K562 (cell line): ENCODE results near the gene FOS. TPM values are rescaled to one million over a fixed set of nuclear protein-coding genes. Genes with fewer than 3 reads are reported as not detected.

Source experiments
- E4F1 ChIP-seq: fragments of 250-450 bp; sonication (Bioruptor Pico); IDR thresholded peaks from 2 replicates; pipeline ENCODE4 v1.5.0; 2021; ENCODE audit warnings: mild to moderate bottlenecking, borderline replicate concordance
- ESRRB ChIP-seq: fragments of 250-450 bp; sonication (Bioruptor Pico); IDR thresholded peaks from 2 replicates; pipeline ENCODE4 v1.5.0; 2020; ENCODE audit warnings: mild to moderate bottlenecking, moderate library complexity, borderline replicate concordance
- FOXJ2 ChIP-seq: fragments of 200-800 bp; sonication (Bioruptor generic); IDR thresholded peaks from 2 replicates; pipeline ENCODE4 v1.6.1; 2016; ENCODE audit warnings: missing genetic modification characterization, missing compliant biosample characterization
- FOXK2 ChIP-seq, 2 experiments: fragments of 450-650 bp; IDR thresholded peaks in 1 of 2; conservative IDR thresholded peaks in 1 of 2; 2 replicates each; pipeline ENCODE4 v1.6.1; 2016; ENCODE audit warnings: low read depth in 2 of 2, mild to moderate bottlenecking in 1 of 2
- JUNB ChIP-seq: fragments of 450-650 bp; formaldehyde crosslinking; conservative IDR thresholded peaks from 2 replicates; pipeline ENCODE4 v1.4.0; 2020; ENCODE audit warnings: mild to moderate bottlenecking
- KDM2B ChIP-seq: fragments of 250-450 bp; sonication (Bioruptor Pico); IDR thresholded peaks from 2 replicates; pipeline ENCODE4 v1.8.0; 2021; ENCODE audit warnings: mild to moderate bottlenecking, moderate library complexity
- LCOR ChIP-seq: sonication (generic); formaldehyde crosslinking; IDR thresholded peaks from 2 replicates; pipeline ENCODE4 v1.8.0; 2022; ENCODE audit warnings: mild to moderate bottlenecking, missing genetic modification reagents
- NCOA1 ChIP-seq: fragments of 450-650 bp; IDR thresholded peaks from 2 replicates; pipeline ENCODE4 v1.6.1; 2016; ENCODE audit warnings: low read depth
- NR1H2 ChIP-seq: sonication (generic); formaldehyde crosslinking; IDR thresholded peaks from 2 replicates; pipeline ENCODE4 v1.4.0; 2020; ENCODE audit warnings: mild to moderate bottlenecking, missing genetic modification reagents
- PHTF2 ChIP-seq: fragments of 250-450 bp; sonication (Bioruptor Pico); IDR thresholded peaks from 2 replicates; pipeline ENCODE4 v1.5.0; 2021; ENCODE audit warnings: mild to moderate bottlenecking
- PPARD ChIP-seq: fragments of 250-450 bp; sonication (Bioruptor Pico); IDR thresholded peaks from 2 replicates; pipeline ENCODE4 v1.8.0; 2022; ENCODE audit warnings: inconsistent platforms, mild to moderate bottlenecking, moderate library complexity
- PTBP1 ChIP-seq: fragments of 200-400 bp; formaldehyde crosslinking; IDR thresholded peaks from 2 replicates; pipeline ENCODE4 v1.6.1; 2017; ENCODE audit warnings: low read depth, low read length
- SAFB2 ChIP-seq: fragments of 200-400 bp; formaldehyde crosslinking; IDR thresholded peaks from 2 replicates; pipeline ENCODE4 v1.6.1; 2018; ENCODE audit warnings: borderline replicate concordance, low read length, low read depth, moderate library complexity; ENCODE audit not compliant: severe bottlenecking
- STAT5B ChIP-seq: fragments of 250-450 bp; sonication (Bioruptor Pico); IDR thresholded peaks from 2 replicates; pipeline ENCODE4 v1.8.0; 2021; ENCODE audit warnings: mild to moderate bottlenecking, inconsistent platforms
- ZMIZ1 ChIP-seq, 2 experiments: fragments of 150-350 bp in 1 of 2; IDR thresholded peaks; 2 replicates each; pipeline ENCODE4 v1.6.1; 2012 to 2016; ENCODE audit warnings: low read depth in 2 of 2, low read length in 2 of 2, mild to moderate bottlenecking in 1 of 2, moderate library complexity in 1 of 2
- ZNF134 ChIP-seq: fragments of 250-450 bp; sonication (Bioruptor Pico); conservative IDR thresholded peaks from 2 replicates; pipeline ENCODE4 v1.4.0; 2020
- ZNF175 ChIP-seq: fragments of 200-800 bp; sonication (Bioruptor generic); IDR thresholded peaks from 2 replicates; pipeline ENCODE4 v1.6.1; 2016; ENCODE audit warnings: low read depth, mild to moderate bottlenecking, missing genetic modification characterization, missing compliant biosample characterization
- ZNF212 ChIP-seq: fragments of 450-650 bp; formaldehyde crosslinking; IDR thresholded peaks from 2 replicates; pipeline ENCODE4 v1.4.0; 2020; ENCODE audit warnings: mild to moderate bottlenecking
- ZNF79 ChIP-seq: fragments of 250-450 bp; sonication (Bioruptor Pico); IDR thresholded peaks from 2 replicates; pipeline ENCODE4 v1.4.0; 2020; ENCODE audit warnings: low read depth, mild to moderate bottlenecking, moderate library complexity
- polyA plus RNA-seq, 8 experiments: library from polyadenylated mRNA; depleted of rRNA in 4 of 8; stranded (reverse) in 5 of 8; unstranded in 3 of 8; fragments of >200 nt; fragmentation: Nextera tagmentation in 2 of 8; fragmentation: Illumina TruSeq in 1 of 8; extraction: Ambion mirVana in 2 of 8; extraction: Trizol in 1 of 8; gene quantifications; 2 replicates each; pipeline versions ENCODE4 v1.2.1 to v1.2.3, GENCODE V29; 2011 to 2014; ENCODE audit warnings: inconsistent platforms in 1 of 8, missing spikeins in 1 of 8
- total RNA-seq, 7 experiments: library from RNA; depleted of rRNA in 6 of 7; stranded (reverse); fragments of >200 nt in 6 of 7; fragmentation: Illumina TruSeq in 2 of 7; extraction: Trizol in 2 of 7; gene quantifications; 2 replicates each; pipeline versions ENCODE4 v1.2.1 to v1.2.3, GENCODE V29; 2011 to 2021; ENCODE audit warnings: low replicate concordance in 1 of 7
- TF ChIP-seq, protein P1 (sequence below): sonication (generic); formaldehyde crosslinking; IDR thresholded peaks from 2 replicates; pipeline ENCODE4 v1.8.1; 2023; ENCODE audit warnings: mild to moderate bottlenecking, missing genetic modification reagents

FOS gene
- total and polyA plus RNA-seq, 9 of the 15 experiments (the other 6 are each of a cell fraction or from before 2014, with no cell fraction given): 0.54 to 13.8 (median 8.9) TPM

- TF ChIP-seq ZMIZ1 (IDR thresholded peaks at IDR 0.05; ENCODE audit: low read depth in 2 of 2, low read length in 2 of 2): no peak
- no peak for TF ChIP-seq PPARD (CRISPR knock-in tag)
- TF ChIP-seq NCOA1: no peak
- TF ChIP-seq KDM2B (CRISPR knock-in tag): no peak
- TF ChIP-seq JUNB (CRISPR knock-in tag): no peak
- TF ChIP-seq ZNF79 (CRISPR knock-in tag): no peak
- no peak for TF ChIP-seq ZNF212
- 0 out of 4 replicates have a peak, but pooled peaks of 1 of the 2 experiments have one; percentile 17 for TF ChIP-seq FOXK2 (conservative IDR thresholded peaks at IDR 0.05 in 1 of 2, IDR thresholded peaks at IDR 0.05 in 1 of 2; ENCODE audit: low read depth in 2 of 2)
- no peak for TF ChIP-seq ZNF134 (CRISPR knock-in tag)
- TF ChIP-seq PHTF2 (CRISPR knock-in tag): no peak
- peak; percentile 100 for TF ChIP-seq FOXJ2 (tag)
- no peak for TF ChIP-seq LCOR (CRISPR knock-in tag)
- TF ChIP-seq ESRRB: no peak
- no peak for TF ChIP-seq PTBP1
- TF ChIP-seq E4F1 (CRISPR knock-in tag): no peak
- TF ChIP-seq SAFB2: no peak
- TF ChIP-seq, protein P1, sequence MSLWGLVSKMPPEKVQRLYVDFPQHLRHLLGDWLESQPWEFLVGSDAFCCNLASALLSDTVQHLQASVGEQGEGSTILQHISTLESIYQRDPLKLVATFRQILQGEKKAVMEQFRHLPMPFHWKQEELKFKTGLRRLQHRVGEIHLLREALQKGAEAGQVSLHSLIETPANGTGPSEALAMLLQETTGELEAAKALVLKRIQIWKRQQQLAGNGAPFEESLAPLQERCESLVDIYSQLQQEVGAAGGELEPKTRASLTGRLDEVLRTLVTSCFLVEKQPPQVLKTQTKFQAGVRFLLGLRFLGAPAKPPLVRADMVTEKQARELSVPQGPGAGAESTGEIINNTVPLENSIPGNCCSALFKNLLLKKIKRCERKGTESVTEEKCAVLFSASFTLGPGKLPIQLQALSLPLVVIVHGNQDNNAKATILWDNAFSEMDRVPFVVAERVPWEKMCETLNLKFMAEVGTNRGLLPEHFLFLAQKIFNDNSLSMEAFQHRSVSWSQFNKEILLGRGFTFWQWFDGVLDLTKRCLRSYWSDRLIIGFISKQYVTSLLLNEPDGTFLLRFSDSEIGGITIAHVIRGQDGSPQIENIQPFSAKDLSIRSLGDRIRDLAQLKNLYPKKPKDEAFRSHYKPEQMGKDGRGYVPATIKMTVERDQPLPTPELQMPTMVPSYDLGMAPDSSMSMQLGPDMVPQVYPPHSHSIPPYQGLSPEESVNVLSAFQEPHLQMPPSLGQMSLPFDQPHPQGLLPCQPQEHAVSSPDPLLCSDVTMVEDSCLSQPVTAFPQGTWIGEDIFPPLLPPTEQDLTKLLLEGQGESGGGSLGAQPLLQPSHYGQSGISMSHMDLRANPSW: no peak
- TF ChIP-seq ZNF175 (CRISPR knock-in tag): no peak
- TF ChIP-seq NR1H2: no peak
- no peak for TF ChIP-seq STAT5B (CRISPR knock-in tag)
Measured at GRCh38 chr14:75293920-75294648, 15.5 kb downstream of the FOS start (continued).
